GM19023 (cell line): ENCODE results near the gene HIP1.
"Not testable (repeated sequence)": the region's sequence is repeated elsewhere in the genome, so short reads cannot be mapped to it uniquely, and the experiment has no call there.

Experiments
- ATAC-seq: cut with Tn5 transposase; IDR thresholded peaks from one replicate; pipeline ENCODE4 v1.9.1; 2021; ENCODE audit warnings: mild to moderate bottlenecking, moderate library complexity; ENCODE audit not compliant: unreplicated experiment

Gene HIP1

DNA sequence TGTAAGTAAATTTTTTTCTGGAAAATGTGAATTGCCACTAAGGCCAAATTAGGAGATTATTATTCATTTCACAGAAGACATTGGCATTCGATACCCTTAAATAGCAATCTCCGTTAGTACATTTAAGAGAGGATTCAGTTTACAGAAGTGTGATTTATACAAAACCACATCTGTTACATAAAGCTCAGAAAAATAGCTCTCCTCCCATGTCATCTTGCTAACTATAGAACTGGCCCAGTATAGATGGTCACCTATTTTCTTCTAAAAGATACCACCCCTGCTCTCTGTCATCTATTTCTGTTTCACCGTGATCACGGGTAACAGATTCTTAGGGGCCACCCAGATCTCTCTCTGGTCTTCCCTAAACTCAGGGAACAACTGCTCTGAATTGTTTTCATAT lies 119.1 kb downstream of the HIP1 start:
- ATAC-seq, result no peak

DNA sequence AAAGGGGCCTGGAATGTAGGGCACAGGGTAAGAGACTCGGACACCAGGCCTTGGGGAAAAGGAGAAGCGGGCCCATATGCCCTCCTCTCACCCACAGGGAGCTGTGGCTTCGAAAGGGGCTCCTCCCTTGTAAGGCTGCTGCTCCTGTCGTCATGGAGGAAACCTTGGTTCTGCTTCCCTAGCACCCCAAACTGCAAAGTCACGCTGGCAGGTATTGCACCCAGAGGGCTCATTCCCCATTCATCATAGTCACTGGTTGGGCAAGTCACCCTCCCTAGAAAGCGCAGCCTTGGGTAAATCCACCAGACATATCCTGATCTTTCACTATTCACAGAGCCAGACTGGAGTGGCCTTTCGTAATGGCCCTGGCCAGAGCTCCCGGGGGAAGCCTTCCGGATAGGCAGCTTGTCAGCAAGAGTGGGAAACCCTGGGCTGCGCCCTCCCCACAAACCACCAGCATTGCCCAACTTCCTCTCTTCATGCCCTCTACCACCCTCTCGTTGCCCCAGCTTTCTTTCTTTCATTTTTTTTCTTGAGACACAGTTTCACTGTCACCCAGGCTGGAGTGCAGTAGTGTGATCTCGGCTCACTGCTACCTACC lies 121.0 kb downstream of the HIP1 start:
- ATAC-seq, result no peak

DNA sequence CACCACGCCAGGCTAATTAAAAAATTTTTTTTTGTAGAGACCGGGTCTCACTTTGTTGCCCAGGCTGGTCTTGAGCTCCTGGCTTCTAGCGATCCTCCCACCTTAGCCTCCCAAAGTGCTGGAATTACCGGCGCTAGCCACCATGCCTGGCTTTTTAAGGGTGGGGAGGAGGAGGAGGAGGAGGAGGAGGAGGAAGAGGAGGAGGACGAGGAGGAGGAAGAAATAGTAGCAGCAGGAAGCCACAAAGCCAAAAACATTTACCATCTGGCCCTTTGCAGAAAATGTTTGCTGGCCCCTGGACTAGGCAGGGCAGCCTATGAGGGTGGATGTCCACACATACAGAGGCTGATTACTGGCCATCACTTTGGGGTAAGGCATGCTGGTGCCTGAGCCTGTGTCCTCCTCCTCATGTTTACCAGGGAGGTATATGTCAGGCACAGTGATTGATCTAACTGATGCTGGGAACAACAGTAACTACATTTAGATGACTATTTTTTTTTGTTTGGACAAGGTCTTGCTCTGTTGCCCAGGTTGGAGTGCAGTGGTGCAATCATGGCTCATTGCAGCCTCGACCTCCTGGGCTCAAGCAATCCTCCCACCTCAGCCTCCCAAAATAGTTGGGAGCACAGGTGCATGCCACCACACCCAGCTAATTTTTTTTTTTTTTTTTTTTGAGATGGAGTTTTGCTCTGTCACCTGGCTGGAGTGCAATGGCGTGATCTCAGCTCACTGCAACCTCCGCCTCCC lies 122.1 kb downstream of the HIP1 start:
- ATAC-seq, result no peak

DNA sequence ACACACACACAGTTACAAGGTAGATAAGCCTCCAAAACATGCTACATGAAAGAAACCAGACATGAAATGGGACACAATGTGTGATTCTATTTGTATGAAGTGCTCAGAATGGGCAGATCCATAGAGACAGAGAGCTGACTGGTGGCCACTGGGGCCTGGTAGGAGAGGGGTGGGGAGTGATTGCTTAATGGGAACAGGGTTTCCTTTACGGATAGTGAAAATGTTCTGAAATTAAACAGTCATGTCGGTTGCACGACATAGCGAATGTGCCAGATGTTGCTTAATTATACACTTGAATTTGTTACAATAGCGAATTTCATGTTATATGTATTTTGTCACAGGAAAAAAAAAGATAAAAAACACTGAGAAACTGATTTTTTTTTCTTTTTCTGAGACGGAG lies 124.3 kb downstream of the HIP1 start:
- no peak for ATAC-seq

DNA sequence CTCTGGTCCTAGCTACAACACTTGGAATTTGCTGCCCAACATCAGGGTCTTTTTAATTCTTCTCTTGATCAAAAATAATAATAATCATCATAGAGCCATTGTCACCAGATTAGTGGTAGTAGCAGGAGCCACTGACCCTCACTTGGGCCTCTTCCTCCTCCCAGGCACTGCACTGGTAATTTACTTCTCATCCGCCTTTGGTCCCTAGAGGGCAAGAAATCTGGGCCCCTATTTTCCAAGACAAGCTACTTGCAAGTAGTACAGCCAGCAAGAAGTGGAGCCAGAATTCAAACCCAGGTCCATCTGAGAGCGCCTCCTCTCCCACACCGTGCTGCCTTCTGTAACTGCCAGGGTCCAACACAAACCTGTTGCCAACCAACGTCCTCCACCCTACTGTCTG lies 125.4 kb downstream of the HIP1 start:
- no peak for ATAC-seq

DNA sequence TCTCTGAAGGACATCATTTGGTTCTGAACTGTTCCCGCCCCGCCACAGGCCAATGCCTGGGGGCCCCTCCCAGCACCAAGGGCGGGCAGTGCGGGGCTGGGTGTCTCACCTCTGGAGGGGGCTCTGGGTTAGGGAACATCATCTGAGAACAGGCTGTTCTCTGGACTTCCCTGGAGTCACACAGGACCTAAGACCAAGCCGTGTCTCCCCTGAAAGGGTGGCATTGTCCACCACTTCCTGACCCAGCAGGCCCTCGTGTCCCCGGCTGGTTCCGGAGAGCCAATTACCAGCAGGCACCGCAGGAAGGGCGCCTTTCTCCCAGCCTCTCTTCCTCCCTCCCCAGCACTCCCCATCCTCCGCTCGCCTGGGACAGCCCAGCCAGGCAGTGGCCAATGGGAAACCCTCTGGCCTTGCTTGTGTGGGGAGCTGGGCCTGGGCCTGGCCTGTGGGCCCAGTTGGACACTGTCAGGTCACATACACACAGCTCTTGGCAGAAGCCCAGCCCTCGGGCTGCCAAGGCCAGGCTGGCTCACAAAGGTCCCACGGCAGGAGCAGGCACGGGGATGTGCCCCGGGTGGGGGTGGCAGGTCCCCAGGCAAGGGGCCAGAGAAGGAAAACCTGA lies 127.1 kb downstream of the HIP1 start:
- no peak for ATAC-seq

DNA sequence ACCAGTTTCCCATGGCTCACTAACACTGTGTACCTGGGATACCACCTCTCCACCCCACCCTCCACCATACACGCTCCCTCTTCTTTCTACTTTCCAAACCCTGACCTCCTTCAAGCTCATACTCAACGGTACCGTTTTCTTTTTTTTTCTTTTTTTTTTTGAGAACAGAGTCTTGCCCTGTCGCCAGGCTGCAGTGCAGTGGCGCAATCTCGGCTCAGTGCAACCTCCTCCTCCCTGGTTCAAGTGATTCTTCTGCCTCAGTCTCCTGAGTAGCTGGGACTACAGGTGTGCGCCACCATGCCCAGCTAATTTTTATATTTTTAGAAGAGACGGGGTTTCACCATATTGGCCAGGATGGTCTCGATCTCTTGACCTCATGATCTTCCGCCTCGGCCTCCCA lies 129.3 kb downstream of the HIP1 start:
- ATAC-seq, result not testable (repeated sequence)

DNA sequence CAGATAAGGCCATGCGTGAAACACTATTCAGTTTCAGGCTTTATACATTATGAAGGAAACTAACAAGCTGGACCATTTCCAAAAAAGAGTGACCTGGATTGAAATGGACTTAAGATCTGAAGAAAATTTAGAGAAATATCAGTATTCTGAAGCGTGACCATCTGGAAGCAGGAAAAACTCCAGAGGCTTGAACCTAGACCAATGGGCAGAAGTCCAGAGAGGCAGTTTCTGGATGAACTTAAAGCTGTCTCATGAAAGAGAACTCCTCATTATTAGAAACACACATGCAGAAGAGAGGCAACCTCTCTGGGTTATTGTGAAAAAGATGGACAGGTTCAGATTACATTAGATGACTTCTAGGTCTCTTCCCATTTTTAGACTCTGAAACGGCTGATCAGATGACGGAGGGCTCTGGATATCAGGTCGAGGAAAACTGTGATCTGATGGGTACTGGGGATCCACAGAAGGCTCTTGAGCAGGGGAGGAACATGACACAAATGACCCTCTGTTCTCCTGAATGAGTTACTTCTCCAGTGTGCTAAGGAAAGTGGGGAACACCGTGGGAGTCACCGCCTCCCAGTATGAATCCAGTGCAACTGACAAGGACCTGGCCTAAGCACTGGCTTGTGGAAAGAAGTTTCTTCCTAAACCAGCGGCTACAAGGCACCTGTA lies 130.2 kb downstream of the HIP1 start:
- ATAC-seq, result no peak

DNA sequence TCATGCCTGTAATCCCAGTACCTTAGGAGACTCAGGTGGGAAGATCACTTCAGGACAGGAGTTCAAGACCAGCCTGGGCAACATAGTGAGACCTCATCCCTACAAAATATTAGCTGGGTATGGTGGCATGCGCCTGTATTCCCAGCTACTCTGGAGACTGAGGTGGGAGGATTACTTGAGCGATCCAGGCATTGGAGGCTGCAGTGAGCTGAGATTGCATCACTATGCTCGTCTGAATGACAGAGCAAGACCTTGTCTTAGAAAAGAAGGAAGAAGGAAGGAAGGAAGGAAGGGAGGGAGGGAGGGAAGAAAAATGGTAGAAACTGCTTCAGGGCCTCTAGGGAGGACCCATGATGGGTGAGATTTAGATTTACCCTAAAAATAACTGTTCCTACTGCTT lies 134.3 kb downstream of the HIP1 start:
- ATAC-seq, result no peak

DNA sequence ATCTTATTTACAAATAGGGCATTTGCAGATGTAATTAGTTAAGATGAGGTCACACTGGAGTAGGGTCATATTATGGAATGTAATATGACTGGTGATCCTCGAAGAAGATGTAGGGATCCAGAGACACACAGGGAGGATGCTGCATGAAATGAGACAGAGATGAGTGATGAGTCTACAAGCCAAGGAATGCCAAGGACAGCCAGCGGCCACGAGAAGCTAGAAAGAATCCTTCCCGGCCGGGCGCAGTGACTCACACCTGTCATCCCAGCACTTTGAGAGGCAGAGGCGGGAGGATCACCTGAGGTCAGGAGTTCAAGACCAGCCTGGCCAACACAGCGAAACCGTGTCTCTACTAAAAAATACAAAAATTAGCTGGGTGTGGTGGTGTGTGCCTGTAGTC lies 135.9 kb downstream of the HIP1 start:
- ATAC-seq, result not testable (repeated sequence)

DNA sequence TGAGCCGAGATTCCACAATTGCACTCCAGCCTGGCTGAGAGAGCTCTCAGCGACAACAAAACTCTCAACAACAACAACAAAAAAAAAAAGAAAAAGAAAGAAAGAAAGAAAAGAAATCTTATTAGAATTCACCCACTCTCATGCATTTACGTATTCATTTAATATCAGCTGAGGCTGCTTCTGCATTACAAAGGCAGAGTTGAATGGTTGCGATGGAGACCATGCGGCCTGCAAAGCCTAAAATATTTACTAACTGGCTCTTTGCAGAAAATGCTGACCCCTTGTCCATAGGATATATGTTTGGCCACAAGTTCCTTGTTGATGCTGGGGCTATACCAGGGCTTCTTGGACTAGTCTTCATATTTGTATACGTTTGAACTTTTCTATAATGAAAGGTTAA lies 137.2 kb downstream of the HIP1 start:
- no peak for ATAC-seq

DNA sequence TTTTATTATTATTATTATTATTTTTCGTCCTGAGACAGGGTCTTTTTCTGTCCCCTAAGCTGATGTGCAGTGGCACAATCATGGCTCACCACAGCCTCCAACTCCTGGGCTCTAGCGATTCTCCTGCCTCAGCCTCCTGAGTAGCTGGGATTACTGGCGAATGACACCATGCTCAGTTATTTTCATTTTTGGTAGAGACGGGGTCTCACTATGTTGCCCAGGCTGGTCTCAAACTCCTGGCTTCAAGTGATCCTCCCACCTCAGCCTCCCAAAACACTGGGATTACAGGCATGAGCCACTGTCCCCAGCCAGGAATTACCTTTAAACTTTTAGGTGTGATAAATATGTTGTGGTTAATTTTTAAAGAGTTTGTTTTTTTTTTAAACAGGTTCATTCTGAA lies 138.0 kb downstream of the HIP1 start:
- ATAC-seq, result not testable (repeated sequence)

DNA sequence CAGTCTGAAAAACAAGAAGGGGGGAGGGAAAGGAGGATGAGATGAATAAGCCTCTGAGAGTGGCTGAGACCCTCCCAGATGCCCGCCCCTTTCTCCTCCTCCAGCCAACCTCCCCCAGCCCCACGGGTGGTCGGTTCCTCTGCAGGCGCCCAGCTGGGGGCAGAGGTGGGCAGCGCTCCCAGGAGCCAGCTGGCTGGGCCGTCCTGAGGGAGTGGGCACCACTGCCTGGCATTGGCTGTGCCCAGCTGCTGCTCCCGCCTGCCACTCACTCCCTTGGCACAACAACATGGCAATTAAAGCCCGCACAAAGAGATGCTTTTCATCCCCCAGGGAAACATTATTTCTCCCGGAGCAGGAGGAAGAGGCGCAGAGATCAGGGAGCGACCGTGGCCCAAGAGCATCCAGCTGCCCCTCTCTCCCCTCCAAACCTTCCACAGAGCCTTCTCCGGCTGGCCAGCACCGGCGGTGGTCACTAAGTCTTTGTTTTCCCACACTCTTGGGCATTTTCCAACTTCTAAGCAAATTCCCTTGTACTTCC lies 139.4 kb downstream of the HIP1 start:
- ATAC-seq, result no peak

DNA sequence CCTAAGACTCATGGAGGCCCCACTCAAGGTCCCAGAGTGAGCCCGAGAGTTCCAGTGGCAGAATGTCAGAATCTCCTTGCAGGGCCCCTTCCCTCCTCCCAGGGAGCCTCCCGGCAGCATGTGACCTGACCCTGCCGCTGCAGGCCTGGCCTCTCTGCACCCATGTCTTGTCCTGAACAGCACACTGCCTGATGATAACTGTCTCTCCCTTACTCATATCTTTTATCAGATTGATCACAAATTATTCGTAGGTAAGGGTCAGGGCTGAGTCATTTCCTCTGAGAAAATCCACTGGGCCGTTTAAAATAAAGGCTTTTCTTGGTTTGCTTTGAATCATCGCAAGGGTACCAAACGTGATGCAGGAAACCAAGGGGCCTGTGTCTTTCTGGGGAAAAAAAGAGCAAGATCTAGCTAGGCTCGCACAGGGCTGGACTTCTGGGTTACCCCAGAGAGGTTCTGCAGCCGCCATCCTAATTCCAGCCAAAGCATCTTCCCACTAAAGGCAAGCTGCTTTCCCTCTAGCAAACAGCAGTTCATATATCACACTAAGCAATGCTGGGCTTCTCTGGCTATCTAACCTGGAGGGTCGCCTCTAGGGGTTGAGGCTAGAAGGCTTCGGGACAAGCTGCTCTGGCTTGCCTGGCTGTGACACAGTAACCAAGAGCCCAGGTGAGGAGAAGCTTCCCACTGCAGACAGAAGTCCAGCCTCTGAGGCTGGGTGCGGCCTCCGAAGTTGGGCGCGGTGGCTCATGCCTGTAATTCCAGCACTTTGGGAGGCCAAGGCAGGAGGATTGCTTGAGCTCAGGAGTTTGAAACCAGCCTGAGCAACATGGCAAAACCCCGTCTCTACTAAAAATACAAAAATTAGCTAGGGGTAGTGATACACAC lies 141.8 kb downstream of the HIP1 start:
- no peak for ATAC-seq

DNA sequence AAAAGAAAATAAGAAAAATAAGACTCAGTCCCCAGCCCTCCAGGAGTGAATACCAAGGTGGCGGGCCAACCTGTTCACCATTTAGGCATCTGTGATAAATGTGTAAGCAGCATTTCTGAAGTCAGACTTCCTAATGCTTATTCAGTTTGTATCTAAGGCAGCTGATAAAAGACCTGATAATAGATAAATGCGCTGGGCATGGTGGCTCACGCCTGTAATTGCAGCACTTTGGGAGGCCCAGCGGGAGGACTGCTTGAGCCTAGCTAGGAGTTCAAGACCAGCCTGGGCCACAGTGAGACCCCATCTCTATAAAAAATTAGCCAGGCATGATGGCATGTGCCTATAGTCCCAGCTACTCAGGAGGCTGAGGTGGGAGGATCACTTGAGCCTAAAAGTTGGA lies 143.0 kb downstream of the HIP1 start:
- no peak for ATAC-seq

DNA sequence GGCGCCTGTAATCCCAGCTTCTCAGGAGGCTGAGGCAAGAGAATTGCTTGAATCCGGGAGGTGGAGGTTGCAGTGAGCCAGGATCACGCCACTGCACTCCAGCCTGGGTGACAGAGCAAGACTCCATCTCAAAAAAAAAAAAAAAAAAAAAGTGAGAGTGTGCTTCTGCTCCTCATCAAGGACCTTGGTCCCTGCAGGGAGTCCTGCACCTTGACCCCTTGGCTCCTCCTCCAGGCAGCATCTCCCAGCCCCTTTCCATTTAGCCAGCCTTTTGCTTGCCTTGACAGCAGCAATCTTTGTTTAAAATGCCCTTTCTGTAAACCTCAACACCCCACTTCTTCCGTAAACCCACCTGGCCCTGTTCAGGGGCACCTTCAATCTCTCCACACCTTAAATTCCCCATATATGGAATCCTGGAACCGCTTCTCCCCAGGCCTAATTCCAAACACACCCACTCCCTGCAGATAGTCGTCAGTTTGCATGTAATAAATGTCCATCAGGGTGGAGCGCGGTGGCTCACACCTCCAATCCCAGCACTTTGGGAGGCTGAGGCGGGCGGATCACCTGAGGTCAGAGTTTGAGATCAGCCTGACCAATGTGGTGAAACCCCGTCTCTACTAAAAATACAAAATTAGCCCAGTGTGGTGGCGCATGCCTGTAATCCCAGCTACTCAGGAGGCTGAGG lies 145.1 kb downstream of the HIP1 start:
- ATAC-seq, result not testable (repeated sequence)

DNA sequence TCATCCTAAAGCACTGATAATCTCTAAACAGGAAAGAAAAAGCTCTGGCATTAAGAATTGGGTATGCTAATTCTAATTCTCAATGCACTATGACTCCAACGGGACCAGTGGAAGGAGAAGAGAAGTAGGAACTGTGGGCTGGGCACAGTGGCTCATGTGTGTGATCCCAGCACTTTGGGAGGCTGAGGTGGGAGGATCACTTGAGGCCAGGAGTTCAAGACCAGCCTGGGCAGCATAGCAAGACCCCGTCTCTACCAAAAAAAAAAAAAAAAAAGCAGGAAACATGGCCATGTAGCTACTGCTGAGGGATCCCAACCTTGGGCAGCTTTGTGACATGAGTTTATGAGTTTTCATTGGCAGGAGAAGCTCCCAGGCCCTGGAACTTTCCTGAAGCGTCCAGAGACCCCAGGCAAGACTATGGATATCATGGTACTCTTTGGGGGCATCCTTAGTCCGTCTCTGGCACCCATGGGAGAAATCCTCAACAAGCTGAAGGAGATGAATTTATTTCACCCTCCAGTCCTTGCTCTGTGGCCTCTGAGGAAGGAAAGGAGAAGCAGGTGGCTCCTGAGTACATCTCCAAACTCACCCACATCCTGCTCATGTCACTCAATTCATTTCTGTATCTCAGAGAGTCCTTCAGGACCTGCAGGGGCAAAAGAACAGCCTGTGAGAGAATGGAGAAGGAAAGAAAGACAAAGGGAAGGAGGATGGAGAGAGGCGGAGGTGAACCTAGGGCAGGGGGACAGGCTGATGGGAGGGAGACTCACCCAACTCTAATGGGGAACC lies 147.1 kb downstream of the HIP1 start:
- ATAC-seq, result no peak

DNA sequence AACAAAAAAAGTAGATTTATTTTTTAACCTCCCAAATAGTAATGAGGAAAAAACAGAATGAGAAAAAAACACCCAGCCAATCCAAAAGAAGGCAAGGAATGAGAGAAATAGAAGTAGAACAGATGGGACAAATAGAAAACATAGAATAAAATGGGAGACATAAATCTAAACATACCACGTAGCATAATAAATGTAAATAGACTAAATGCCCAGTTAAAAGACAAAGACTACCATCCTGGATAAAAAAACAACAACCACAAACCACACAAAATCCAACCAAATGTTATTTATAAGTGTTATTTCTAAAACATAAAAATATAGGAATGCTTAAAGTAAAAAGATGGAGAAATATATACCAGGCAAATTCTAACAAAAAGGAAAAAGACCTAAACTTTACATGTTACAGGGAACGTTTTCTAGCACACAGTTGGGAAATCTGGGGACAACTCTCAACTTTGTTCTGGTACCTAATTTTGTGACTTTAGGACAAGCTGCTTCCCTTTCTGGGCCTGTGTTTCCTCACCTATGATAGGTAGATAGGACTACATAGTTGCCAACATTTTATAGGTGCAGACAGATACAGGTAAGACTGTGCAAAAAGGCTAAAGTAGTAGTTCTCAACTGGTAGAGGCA lies 148.3 kb downstream of the HIP1 start:
- no peak for ATAC-seq

DNA sequence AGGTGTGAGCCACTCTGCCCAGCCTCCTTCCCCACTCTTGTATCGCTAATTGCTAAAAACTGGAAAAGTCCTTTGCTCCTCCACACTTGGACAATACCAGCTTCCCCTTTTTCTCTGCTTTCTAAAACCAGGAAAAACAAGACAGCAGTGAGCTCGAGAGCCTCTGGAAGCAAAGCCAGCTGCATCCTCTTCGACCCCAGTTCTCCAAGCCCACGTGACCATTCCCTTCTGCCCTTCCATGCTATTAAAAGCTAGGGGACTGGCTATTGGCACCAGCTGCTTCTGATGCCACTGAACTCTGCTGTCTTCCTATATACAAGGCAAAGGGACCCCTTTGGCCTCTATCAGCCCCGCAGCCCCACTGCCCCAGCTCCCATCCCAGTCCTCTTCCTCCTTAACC lies 154.4 kb downstream of the HIP1 start:
- no peak for ATAC-seq
